HG02943 (cell line): Measurements from ENCODE around the gene NSMCE1.

Source experiments
- ATAC-seq: cut with Tn5 transposase; IDR thresholded peaks from one replicate; pipeline ENCODE4 v1.9.1; 2021; ENCODE audit warnings: mild to moderate bottlenecking, low read depth, moderate library complexity; ENCODE audit not compliant: unreplicated experiment

NSMCE1 gene

GRCh38 chr16:27232901-27233625 lies 35.5 kb downstream of the NSMCE1 start:
- ATAC-seq: no peak

GRCh38 chr16:27232061-27232900 lies 36.3 kb downstream of the NSMCE1 start:
- ATAC-seq: peak; percentile 69

- ATAC-seq: peak; percentile 18
Measured at GRCh38 chr16:27231692-27232060, 36.9 kb downstream of the NSMCE1 start.

- no peak for ATAC-seq
Measured at GRCh38 chr16:27230562-27231001, 38.0 kb downstream of the NSMCE1 start.

- ATAC-seq: no peak
Measured at GRCh38 chr16:27229891-27230470, 38.6 kb downstream of the NSMCE1 start.

- ATAC-seq: no peak
Measured at GRCh38 chr16:27228621-27229501, 39.7 kb downstream of the NSMCE1 start.

- no peak for ATAC-seq
Measured at GRCh38 chr16:27228045-27228444, 40.5 kb downstream of the NSMCE1 start.

GRCh38 chr16:27226976-27227705 lies 41.4 kb downstream of the NSMCE1 start:
- ATAC-seq: no peak

- no peak for ATAC-seq
Measured at GRCh38 chr16:27226476-27226875, 42.1 kb downstream of the NSMCE1 start.

GRCh38 chr16:27225536-27226360 lies 42.8 kb downstream of the NSMCE1 start:
- ATAC-seq: no peak

- no peak for ATAC-seq
Measured at GRCh38 chr16:27224741-27225300, 43.8 kb downstream of the NSMCE1 start.

GRCh38 chr16:27224271-27224737 lies 44.3 kb downstream of the NSMCE1 start:
- ATAC-seq: no peak

- ATAC-seq: no peak
Measured at GRCh38 chr16:27223701-27224100, 44.9 kb downstream of the NSMCE1 start.

- ATAC-seq: no peak
Measured at GRCh38 chr16:27223226-27223610, 45.4 kb downstream of the NSMCE1 start.

GRCh38 chr16:27222249-27223225 lies 46.0 kb downstream of the NSMCE1 start:
- ATAC-seq: no peak

- ATAC-seq: no peak
Measured at GRCh38 chr16:27221576-27222248, 46.9 kb downstream of the NSMCE1 start.

- ATAC-seq: no peak
Measured at GRCh38 chr16:27220991-27221390, 47.6 kb downstream of the NSMCE1 start.
